HG02642 (cell line): ENCODE measurements around the gene NTSR1.

Experiments
- ATAC-seq: cut with Tn5 transposase; IDR thresholded peaks from one replicate; pipeline ENCODE4 v1.9.1; 2021; ENCODE audit warnings: mild to moderate bottlenecking; ENCODE audit not compliant: unreplicated experiment, poor library complexity

NTSR1 gene

GRCh38 chr20:62796699-62797491, 88.3 kb downstream of the NTSR1 start:
- ATAC-seq = no peak

GRCh38 chr20:62797671-62798532, 89.3 kb downstream of the NTSR1 start:
- no peak for ATAC-seq

GRCh38 chr20:62799036-62799435, 90.4 kb downstream of the NTSR1 start:
- ATAC-seq = no peak

GRCh38 chr20:62799459-62799858, 90.8 kb downstream of the NTSR1 start:
- ATAC-seq = no peak

- ATAC-seq = no peak
These were observed 91.2 kb downstream of the NTSR1 start for GRCh38 chr20:62799873-62800272.

- ATAC-seq = no peak
These were observed 92.0 kb downstream of the NTSR1 start for GRCh38 chr20:62800314-62801259.

- no peak for ATAC-seq
These were observed 92.8 kb downstream of the NTSR1 start for GRCh38 chr20:62801284-62802010.

- no peak for ATAC-seq
These were observed 93.5 kb downstream of the NTSR1 start for GRCh38 chr20:62802026-62802712.

- ATAC-seq = no peak
These were observed 95.5 kb downstream of the NTSR1 start for GRCh38 chr20:62804021-62804626.

GRCh38 chr20:62804627-62805154, 96.1 kb downstream of the NTSR1 start, which contains the start of gene OGFR:
Gene OGFR (plus strand): TSS chr20:62804835. CDS start chr20:62804860, 25 bp downstream.
- peak; percentile 58 for ATAC-seq

- ATAC-seq = peak; percentile 22
These were observed 96.6 kb downstream of the NTSR1 start for GRCh38 chr20:62805155-62805710.

- no peak for ATAC-seq
These were observed 97.2 kb downstream of the NTSR1 start for GRCh38 chr20:62805711-62806382.

- no peak for ATAC-seq
These were observed 97.9 kb downstream of the NTSR1 start for GRCh38 chr20:62806383-62807050.

- ATAC-seq = no peak
These were observed 99.0 kb downstream of the NTSR1 start for GRCh38 chr20:62807444-62808210.

- ATAC-seq = no peak
These were observed 99.7 kb downstream of the NTSR1 start for GRCh38 chr20:62808211-62808865.
